HUES64 (cell line): ENCODE data around the gene RALGPS1.

ENCODE experiments used
- H3K27ac ChIP-seq: 2 replicates; pipeline ENCODE4 v1.7.0; 2013; ENCODE audit warnings: low read depth, low read length, inconsistent platforms
- H3K27me3 ChIP-seq: 2 replicates; pipeline ENCODE4 v1.6.1; 2013; ENCODE audit warnings: mild to moderate bottlenecking, low read length; ENCODE audit not compliant: insufficient read depth
- H3K36me3 ChIP-seq: 2 replicates; pipeline ENCODE4 v1.6.1; 2013; ENCODE audit warnings: mild to moderate bottlenecking, low read length; ENCODE audit not compliant: insufficient read depth
- H3K4me1 ChIP-seq: 2 replicates; pipeline ENCODE4 v1.6.1; 2013; ENCODE audit warnings: mild to moderate bottlenecking, low read length, moderate library complexity; ENCODE audit not compliant: insufficient read depth
- H3K4me3 ChIP-seq: 2 replicates; pipeline ENCODE4 v1.5.1; 2013; ENCODE audit warnings: mild to moderate bottlenecking, low read length, moderate library complexity
- H3K9ac ChIP-seq: 2 replicates; pipeline ENCODE4 v1.6.1; 2013; ENCODE audit warnings: mild to moderate bottlenecking, low read depth, low read length
- H3K9me3 ChIP-seq: 2 replicates; pipeline ENCODE4 v1.6.1; 2013; ENCODE audit warnings: low read depth, low read length; ENCODE audit not compliant: insufficient read depth
- WGBS: fragments of 150-250, 120-280 bp; methylation state at CpG from one replicate; pipeline ENCODE4 v1.1.7; 2013; ENCODE audit warnings: missing lambda C conversion rate; 5-methylcytosine and 5-hydroxymethylcytosine counted together

Gene RALGPS1

GRCh38 chr9:126979461-126979860, 64.9 kb downstream of the RALGPS1 start:
- Histone ChIP-seq H3K36me3 (no peaks in the 10 kb centered on the region), H3K27ac (no peak overlapping the region), H3K4me3 (no peak overlapping the region), H3K4me1 (no peaks in the 10 kb centered on the region), H3K27me3 (no peaks in the 10 kb centered on the region), H3K9ac (no peak overlapping the region), H3K9me3 (no peaks in the 10 kb centered on the region)
- WGBS = 70% methylated on average over 5 of the region's 5 CpGs

- H3K9ac ChIP-seq = no peak overlapping the region
- no peaks in the 10 kb centered on the region for H3K36me3 ChIP-seq
- H3K9me3 ChIP-seq = no peaks in the 10 kb centered on the region
- no peak overlapping the region for H3K4me3 ChIP-seq
- H3K4me1 ChIP-seq = no peaks in the 10 kb centered on the region
- H3K27ac ChIP-seq = no peak overlapping the region
- H3K27me3 ChIP-seq = no peaks in the 10 kb centered on the region
Observed at GRCh38 chr9:126980231-126980630, 65.6 kb downstream of the RALGPS1 start.

GRCh38 chr9:126981218-126981617, 66.6 kb downstream of the RALGPS1 start:
- no peak overlapping the region for H3K4me3 ChIP-seq
- WGBS = 92% methylated on average over 2 of the region's 2 CpGs

GRCh38 chr9:126982215-126983002, 67.8 kb downstream of the RALGPS1 start:
- no peak overlapping the region for H3K27ac ChIP-seq
- no peaks in the 10 kb centered on the region for H3K9me3 ChIP-seq
- no peaks in the 10 kb centered on the region for H3K36me3 ChIP-seq
- no peak overlapping the region for H3K9ac ChIP-seq
- H3K4me3 ChIP-seq = no peak overlapping the region
- no peaks in the 10 kb centered on the region for H3K27me3 ChIP-seq
- WGBS = 93% methylated on average over 5 of the region's 5 CpGs
- no peaks in the 10 kb centered on the region for H3K4me1 ChIP-seq

More at GRCh38 chr9:126981218-126981617, 66.6 kb downstream of the RALGPS1 start:
- Histone ChIP-seq H3K4me1 (no peaks in the 10 kb centered on the region), H3K36me3 (no peaks in the 10 kb centered on the region), H3K9me3 (no peaks in the 10 kb centered on the region), H3K9ac (no peak overlapping the region), H3K27me3 (no peaks in the 10 kb centered on the region), H3K27ac (no peak overlapping the region)

GRCh38 chr9:126983767-126984166, 69.2 kb downstream of the RALGPS1 start:
- Histone ChIP-seq H3K9ac (no peak overlapping the region), H3K27ac (no peak overlapping the region), H3K36me3 (no peaks in the 10 kb centered on the region), H3K9me3 (no peaks in the 10 kb centered on the region), H3K27me3 (no peaks in the 10 kb centered on the region), H3K4me1 (no peaks in the 10 kb centered on the region), H3K4me3 (no peak overlapping the region)
- WGBS = 93% methylated on average over 1 of the region's 1 CpG

GRCh38 chr9:126984969-126985368, 70.4 kb downstream of the RALGPS1 start:
- H3K9me3 ChIP-seq = no peaks in the 10 kb centered on the region
- no peaks in the 10 kb centered on the region for H3K27me3 ChIP-seq
- 95% methylated on average over 3 of the region's 3 CpGs for WGBS
- H3K4me3 ChIP-seq = no peak overlapping the region
- no peaks in the 10 kb centered on the region for H3K36me3 ChIP-seq
- no peaks in the 10 kb centered on the region for H3K4me1 ChIP-seq
- H3K27ac ChIP-seq = no peak overlapping the region
- no peak overlapping the region for H3K9ac ChIP-seq

- Histone ChIP-seq H3K9ac (no peak overlapping the region), H3K9me3 (no peaks in the 10 kb centered on the region), H3K27ac (no peak overlapping the region), H3K4me3 (no peak overlapping the region), H3K4me1 (no peaks in the 10 kb centered on the region), H3K27me3 (no peaks in the 10 kb centered on the region), H3K36me3 (no peaks in the 10 kb centered on the region)
- 94% methylated on average over 7 of the region's 7 CpGs for WGBS
Observed at GRCh38 chr9:126985870-126986498, 71.4 kb downstream of the RALGPS1 start.

- 92% methylated on average over 2 of the region's 2 CpGs for WGBS
- Histone ChIP-seq H3K9ac (no peak overlapping the region), H3K4me3 (no peak overlapping the region)
Observed at GRCh38 chr9:126986506-126986951, 71.9 kb downstream of the RALGPS1 start.

GRCh38 chr9:126988857-126989256, 74.3 kb downstream of the RALGPS1 start:
- H3K4me1 ChIP-seq = no peaks in the 10 kb centered on the region
- H3K9ac ChIP-seq = no peak overlapping the region
- H3K27me3 ChIP-seq = no peaks in the 10 kb centered on the region
- H3K4me3 ChIP-seq = no peak overlapping the region
- H3K36me3 ChIP-seq = 0 out of 2 replicates have a peak, but pooled peaks cover 2% of the 10 kb centered on the region
- H3K9me3 ChIP-seq = peaks cover 15% of the 10 kb centered on the region
- 97% methylated on average over 2 of the region's 2 CpGs for WGBS
- H3K27ac ChIP-seq = no peak overlapping the region

More at GRCh38 chr9:126986506-126986951, 71.9 kb downstream of the RALGPS1 start:
- H3K4me1 ChIP-seq = no peaks in the 10 kb centered on the region
- no peak overlapping the region for H3K27ac ChIP-seq
- H3K27me3 ChIP-seq = no peaks in the 10 kb centered on the region
- no peaks in the 10 kb centered on the region for H3K36me3 ChIP-seq
- H3K9me3 ChIP-seq = no peaks in the 10 kb centered on the region

GRCh38 chr9:126989847-126990842, 75.6 kb downstream of the RALGPS1 start:
- no peaks in the 10 kb centered on the region for H3K4me1 ChIP-seq
- no peak overlapping the region for H3K27ac ChIP-seq
- 0 out of 2 replicates have a peak, but pooled peaks cover 2% of the 10 kb centered on the region for H3K36me3 ChIP-seq
- H3K9ac ChIP-seq = no peak overlapping the region
- H3K27me3 ChIP-seq = no peaks in the 10 kb centered on the region
- WGBS = 85% methylated on average over 19 of the region's 19 CpGs
- peaks cover 15% of the 10 kb centered on the region for H3K9me3 ChIP-seq
- H3K4me3 ChIP-seq = no peak overlapping the region
